CD4-positive, alpha-beta memory T cell (primary cell): ENCODE results near the gene SLC5A10. TPM values are rescaled to one million over a fixed set of nuclear protein-coding genes. Genes with fewer than 3 reads are reported as not detected.

Experiments used
- CTCF ChIA-PET: fragments of 350-600 bp; sonication (Branson Sonifier 250); formaldehyde crosslinking; loops from one replicate; lab custom pipeline; 2021; ENCODE audit warnings: inconsistent platforms; ENCODE audit not compliant: partially characterized antibody; lab: Charles Lee
- POLR2A ChIA-PET: fragments of 350-600 bp; sonication (Branson Sonifier 250); formaldehyde crosslinking; loops from one replicate; lab custom pipeline; 2021; ENCODE audit not compliant: partially characterized antibody; lab: Charles Lee
- DNase-seq, 5 donors: peaks; one replicate each; pipeline versions ENCODE4 v3.0.0 to v3.0.0-alpha.2; 2020 to 2022; ENCODE audit warnings: mixed read lengths in 1 of 5
- H3K27ac ChIP-seq: one replicate; pipeline ENCODE4 v1.7.0; 2013; ENCODE audit warnings: low read depth, low read length
- H3K27me3 ChIP-seq: 2 replicates; pipeline ENCODE4 v1.7.0; 2013; ENCODE audit warnings: mild to moderate bottlenecking, low read length, moderate library complexity; ENCODE audit not compliant: insufficient read depth
- H3K36me3 ChIP-seq: 2 replicates; pipeline ENCODE4 v1.7.0; 2013; ENCODE audit warnings: mild to moderate bottlenecking, low read length, moderate library complexity; ENCODE audit not compliant: insufficient read depth
- H3K4me1 ChIP-seq: 2 replicates; pipeline ENCODE4 v1.7.0; 2013; ENCODE audit warnings: mild to moderate bottlenecking, low read length, moderate library complexity; ENCODE audit not compliant: insufficient read depth
- H3K4me3 ChIP-seq, 2 donors: one replicate each; pipeline ENCODE4 v1.7.0; 2013; ENCODE audit warnings: low read length in 2 of 2, mild to moderate bottlenecking in 1 of 2
- H3K9me3 ChIP-seq, 2 donors: one replicate each; pipeline ENCODE4 v1.7.0; 2013; ENCODE audit warnings: low read length in 2 of 2, control low read depth in 1 of 2; ENCODE audit not compliant: control insufficient read depth in 1 of 2
- H3K27ac Mint-ChIP-seq, 7 donors: one replicate each; pipeline ENCODE4 v1.8.0; 2020 to 2021; ENCODE audit warnings: mixed read lengths in 7 of 7, mild to moderate bottlenecking in 6 of 7, inconsistent platforms in 3 of 7, moderate library complexity in 3 of 7
- H3K27me3 Mint-ChIP-seq, 2 donors: one replicate each; pipeline ENCODE4 v1.8.0; 2020 to 2021; ENCODE audit warnings: mixed read lengths in 2 of 2
- H3K36me3 Mint-ChIP-seq, 2 donors: one replicate each; pipeline ENCODE4 v1.8.0; 2020 to 2021; ENCODE audit warnings: mixed read lengths in 2 of 2, inconsistent platforms in 1 of 2, mild to moderate bottlenecking in 1 of 2
- H3K4me1 Mint-ChIP-seq, 4 donors: one replicate each; pipeline ENCODE4 v1.8.0; 2020 to 2021; ENCODE audit warnings: mixed read lengths in 4 of 4, mild to moderate bottlenecking in 1 of 4
- H3K4me3 Mint-ChIP-seq, 8 donors: one replicate each; pipeline ENCODE4 v1.8.0; 2020 to 2021; ENCODE audit warnings: mixed read lengths in 8 of 8, mild to moderate bottlenecking in 7 of 8, moderate library complexity in 6 of 8, inconsistent platforms in 3 of 8
- H3K9me3 Mint-ChIP-seq, 8 donors: one replicate each; pipeline ENCODE4 v1.8.0; 2020 to 2021; ENCODE audit warnings: mixed read lengths in 8 of 8, mild to moderate bottlenecking in 5 of 8, inconsistent platforms in 3 of 8, moderate library complexity in 1 of 8
- intact Hi-C: fragments of 100-400 bp; cut with micrococcal nuclease; formaldehyde crosslinking; loops from one replicate; pipeline ENCODE4 v1.15.1; 2023
- polyA plus RNA-seq, 2 donors: library from polyadenylated mRNA; unstranded; fragments of 300-500 nt; fragmentation: Illumina TruSeq; gene quantifications; one replicate each; pipeline ENCODE4 v1.2.3, GENCODE V29; 2021
- total RNA-seq, 2 experiments: library from RNA; stranded (reverse); gene quantifications; one replicate each; pipeline ENCODE4 v1.2.3, GENCODE V29; 2021

Gene SLC5A10
- total and polyA plus RNA-seq, 4 experiments from 2014 or later: 0.10 to 0.11 TPM; not detected in 2

DNA sequence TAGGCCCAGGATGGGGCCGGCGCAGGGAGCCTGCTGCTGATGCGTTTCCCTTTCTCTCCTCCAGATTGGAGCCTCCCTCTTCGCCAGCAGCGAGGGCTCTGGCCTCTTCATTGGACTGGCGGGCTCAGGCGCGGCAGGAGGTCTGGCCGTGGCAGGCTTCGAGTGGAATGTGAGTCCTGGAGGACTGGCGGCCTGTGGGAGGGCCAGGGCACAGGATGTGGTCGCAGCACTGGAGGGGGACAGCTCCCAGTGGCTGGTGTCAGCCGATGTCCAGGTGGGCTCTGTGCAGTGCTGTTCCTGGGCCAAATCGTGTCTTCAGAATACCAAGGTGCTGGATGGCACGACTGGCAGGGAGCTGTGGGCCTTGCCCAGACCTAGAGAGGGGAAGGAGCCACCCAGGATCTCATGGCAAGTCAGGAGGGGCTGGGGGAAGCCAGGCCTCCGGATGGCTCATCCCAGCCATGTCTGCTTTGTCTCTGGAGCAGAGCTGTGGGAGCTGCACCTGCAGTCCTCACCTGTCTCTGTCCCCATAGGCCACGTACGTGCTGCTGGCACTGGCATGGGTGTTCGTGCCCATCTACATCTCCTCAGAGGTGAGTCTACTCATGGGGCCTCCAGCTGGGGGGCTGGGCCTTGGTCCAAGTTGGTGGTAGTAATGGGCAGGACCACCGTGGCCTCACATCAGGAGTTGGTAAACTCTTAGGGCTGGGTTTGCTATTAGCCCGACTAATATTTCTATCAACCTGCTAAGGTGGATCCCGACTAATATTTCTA is 7.3 kb downstream of the SLC5A10 start:
- peaks cover 40% of the 10 kb centered on the region for H3K4me1 ChIP-seq
- no peaks in the 10 kb centered on the region for H3K27me3 Mint-ChIP-seq
- H3K4me3 ChIP-seq: no peak overlapping the region
- ChIA-PET POLR2A (no interaction called here), CTCF (interaction anchor here (0.5 to 4.6 kb wide), 6 partner anchors 10 to 101 kb away, joined by 3 to 35 read pairs (median 8); partner anchors contain the start of genes FAM83G and PRPSAP2)
- peaks cover 24 to 66% (median 31%) of the 10 kb centered on the region in 4 donors for H3K4me1 Mint-ChIP-seq
- H3K9me3 ChIP-seq: no peaks in the 10 kb centered on the region
- H3K27me3 ChIP-seq: no peaks in the 10 kb centered on the region
- no peaks in the 10 kb centered on the region for H3K36me3 ChIP-seq
- intact Hi-C loops: loop anchor here (5.0 kb wide), 1 partner anchor 57 kb away; no protein-coding TSS in a partner anchor
- H3K27ac ChIP-seq: no peak overlapping the region
- H3K4me3 Mint-ChIP-seq: no peak overlapping the region
- peak overlapping the region in 1 of 7 donors; percentile 19 for H3K27ac Mint-ChIP-seq
- H3K9me3 Mint-ChIP-seq: peaks cover 0 to 2% (median 0%) of the 10 kb centered on the region in 8 donors
- H3K36me3 Mint-ChIP-seq: no peaks in the 10 kb centered on the region
- DNase-seq: no peak

DNA sequence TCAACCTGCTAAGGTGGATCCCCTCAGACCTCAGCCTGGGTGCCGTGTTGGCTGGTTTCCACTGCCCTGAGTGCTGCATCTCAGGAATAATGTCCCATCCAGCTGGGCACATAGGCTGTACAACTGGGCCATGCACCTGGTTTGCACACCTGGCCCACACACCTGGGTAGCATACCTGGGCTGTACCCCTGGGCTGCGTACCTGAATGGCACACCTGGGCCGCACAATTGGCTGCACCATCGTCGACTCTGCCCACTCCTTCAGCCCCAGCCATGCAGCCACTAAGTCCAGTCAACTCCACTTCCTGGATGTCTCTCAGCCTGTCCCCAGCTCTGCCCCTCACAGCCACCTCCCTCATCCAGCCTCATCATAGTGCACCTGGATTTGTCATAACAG is 7.9 kb downstream of the SLC5A10 start:
- DNase-seq: no peak
- intact Hi-C loops: loop anchor here (5.0 kb wide), 1 partner anchor 58 kb away; no protein-coding TSS in a partner anchor
- Histone ChIP-seq H3K27me3 (no peaks in the 10 kb centered on the region), H3K4me3 (no peak overlapping the region), H3K9me3 (no peaks in the 10 kb centered on the region), H3K4me1 (peaks cover 34% of the 10 kb centered on the region), H3K36me3 (no peaks in the 10 kb centered on the region), H3K27ac (no peak overlapping the region)
- ChIA-PET CTCF (interaction anchor here (0.5 to 4.6 kb wide), 9 partner anchors 11 to 143 kb away, joined by 3 to 35 read pairs (median 5); partner anchors contain the start of genes FAM83G and PRPSAP2), POLR2A (no interaction called here)
- no peak overlapping the region for H3K4me3 Mint-ChIP-seq
- H3K27ac Mint-ChIP-seq: peak overlapping the region in 2 of 7 donors; percentile 29 to 70
- no peaks in the 10 kb centered on the region for H3K36me3 Mint-ChIP-seq
- peaks cover 0 to 2% (median 0%) of the 10 kb centered on the region in 8 donors for H3K9me3 Mint-ChIP-seq
- H3K27me3 Mint-ChIP-seq: no peaks in the 10 kb centered on the region
- peaks cover 21 to 60% (median 27%) of the 10 kb centered on the region in 4 donors for H3K4me1 Mint-ChIP-seq

DNA sequence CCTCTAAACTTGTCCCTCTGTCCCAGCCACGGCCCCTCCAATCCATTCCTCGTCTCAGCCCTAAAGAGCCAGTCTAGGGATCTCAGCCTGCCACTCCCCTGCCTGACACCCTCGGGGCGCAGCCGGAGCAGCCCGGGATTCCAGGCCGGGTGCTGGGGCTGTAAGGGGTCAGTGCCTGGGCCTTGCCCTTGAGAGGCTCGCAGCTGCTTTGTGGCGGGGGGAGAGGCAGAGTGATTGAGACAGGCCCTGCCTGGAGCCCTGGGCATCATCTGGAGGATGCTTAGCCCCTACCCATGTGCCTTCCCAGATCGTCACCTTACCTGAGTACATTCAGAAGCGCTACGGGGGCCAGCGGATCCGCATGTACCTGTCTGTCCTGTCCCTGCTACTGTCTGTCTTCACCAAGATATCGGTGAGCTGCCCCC is 8.3 kb downstream of the SLC5A10 start:
- intact Hi-C loops: no loop called here
- Mint-ChIP-seq H3K27me3 (no peaks in the 10 kb centered on the region), H3K4me3 (no peak overlapping the region), H3K36me3 (no peaks in the 10 kb centered on the region), H3K27ac (peak overlapping the region in 2 of 7 donors; percentile 29 to 70), H3K4me1 (peaks cover 18 to 56% (median 24%) of the 10 kb centered on the region in 4 donors), H3K9me3 (peaks cover 0 to 2% (median 0%) of the 10 kb centered on the region in 8 donors)
- no peaks in the 10 kb centered on the region for H3K9me3 ChIP-seq
- ChIA-PET CTCF (interaction anchor here (0.6 to 4.6 kb wide), 17 partner anchors 9 to 332 kb away, joined by 3 to 35 read pairs (median 5); partner anchors contain the start of genes FAM83G and PRPSAP2), POLR2A (interaction anchor here (1.2 to 1.4 kb wide), 2 partner anchors 44 to 334 kb away, joined by 4 to 9 read pairs; partner anchors contain the start of gene FAM83G)
- DNase-seq: no peak
- H3K36me3 ChIP-seq: no peaks in the 10 kb centered on the region
- no peak overlapping the region for H3K27ac ChIP-seq
- peaks cover 30% of the 10 kb centered on the region for H3K4me1 ChIP-seq
- H3K27me3 ChIP-seq: no peaks in the 10 kb centered on the region
- no peak overlapping the region for H3K4me3 ChIP-seq

DNA sequence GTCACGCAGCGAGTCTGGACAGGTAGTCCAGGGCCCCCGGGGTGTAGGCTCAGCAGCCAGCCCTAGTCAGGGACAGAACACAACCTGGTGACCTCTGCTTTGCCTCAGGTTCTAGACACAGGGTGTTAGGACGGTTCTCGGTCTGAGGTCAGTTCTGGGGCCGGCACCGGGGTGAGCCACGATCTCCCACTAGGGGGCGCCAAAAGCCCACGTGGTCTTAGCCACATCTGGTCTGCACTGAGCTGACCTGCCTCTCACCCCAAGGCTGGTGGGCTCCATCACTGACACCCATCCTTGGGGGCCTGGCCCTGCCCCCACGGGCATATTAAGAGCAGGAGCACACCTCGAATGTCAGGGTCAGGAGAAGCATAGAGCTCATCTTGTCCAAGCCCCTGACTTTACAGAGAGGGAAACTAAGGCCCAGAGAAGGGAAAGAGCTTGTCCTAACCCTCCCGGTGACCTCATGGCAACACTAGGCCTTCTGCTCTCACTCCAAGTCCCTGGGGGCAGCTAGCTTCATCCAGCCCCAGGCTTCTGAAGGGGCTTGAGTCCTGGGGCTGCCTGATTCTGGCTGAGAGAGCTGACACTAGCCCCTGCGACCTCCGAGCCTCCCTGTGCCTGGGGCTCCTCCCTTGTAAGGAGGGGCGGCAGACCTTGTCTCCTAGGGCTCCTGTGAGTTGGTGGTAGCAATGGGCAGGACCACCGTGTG is 9.0 kb downstream of the SLC5A10 start:
- H3K27me3 ChIP-seq: no peaks in the 10 kb centered on the region
- H3K9me3 ChIP-seq: no peaks in the 10 kb centered on the region
- Mint-ChIP-seq H3K27me3 (no peaks in the 10 kb centered on the region), H3K9me3 (no peaks in the 10 kb centered on the region), H3K4me1 (peaks cover 12 to 49% (median 19%) of the 10 kb centered on the region in 4 donors), H3K4me3 (peak overlapping the region in 1 of 8 donors; percentile 8), H3K27ac (peak overlapping the region in 2 of 7 donors; percentile 8 to 24), H3K36me3 (no peaks in the 10 kb centered on the region)
- H3K4me3 ChIP-seq: no peak overlapping the region
- H3K27ac ChIP-seq: no peak overlapping the region
- no peaks in the 10 kb centered on the region for H3K36me3 ChIP-seq
- intact Hi-C loops: no loop called here
- DNase-seq: peak; percentile 45 to 64 (median 52)
- ChIA-PET CTCF (interaction anchor here (0.7 to 4.6 kb wide), 34 partner anchors 8 to 335 kb away, joined by 3 to 35 read pairs (median 4); partner anchors contain the start of genes FAM83G, PRPSAP2 and SLC5A10), POLR2A (interaction anchor here (0.7 to 1.4 kb wide), 5 partner anchors 40 to 335 kb away, joined by 3 to 9 read pairs (median 4); partner anchors contain the start of gene FAM83G)
- peaks cover 23% of the 10 kb centered on the region for H3K4me1 ChIP-seq

DNA sequence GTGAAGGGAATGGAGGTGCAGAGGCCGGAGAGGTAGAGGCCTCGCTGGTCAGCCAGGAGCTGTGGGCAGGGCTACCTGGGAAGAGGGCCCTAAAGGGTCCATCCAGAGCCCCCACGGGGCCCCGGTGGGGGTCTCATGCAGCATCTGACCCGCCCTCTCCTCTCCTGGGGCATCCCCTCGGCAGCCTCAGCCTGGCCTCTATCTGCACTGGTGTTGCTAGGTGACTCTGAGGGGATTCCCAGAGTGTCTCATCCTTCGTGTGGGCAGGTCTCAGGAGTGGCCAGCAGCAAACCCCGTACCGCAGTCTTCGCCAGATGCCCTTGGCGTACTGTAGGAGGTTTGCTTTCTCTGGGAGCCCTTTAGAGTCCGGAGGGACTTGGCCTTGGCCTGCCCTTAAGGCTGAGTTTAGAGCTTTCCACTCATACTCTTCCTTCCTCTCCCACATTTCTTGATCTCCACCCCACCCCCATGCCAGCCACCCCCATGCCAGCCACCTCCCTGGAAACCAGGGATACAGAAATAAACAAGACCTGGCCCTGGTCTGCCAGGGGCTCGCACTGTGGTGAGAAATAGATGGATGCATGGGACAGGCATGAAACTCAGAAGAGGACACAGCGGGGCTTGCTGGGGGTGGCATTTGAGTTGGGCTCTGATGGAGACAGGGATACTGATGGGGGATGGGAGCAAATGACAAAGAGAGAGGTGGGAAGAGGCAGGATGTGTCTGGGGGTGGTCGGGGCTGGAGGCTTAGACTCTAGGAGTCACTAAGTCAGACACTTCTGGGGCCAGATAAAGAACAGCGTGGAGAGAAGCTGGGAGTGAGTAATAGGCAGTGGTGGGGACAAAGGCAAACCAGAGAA is 9.9 kb downstream of the SLC5A10 start:
- POLR2A ChIA-PET: interaction anchor here (1.1 to 1.4 kb wide), 4 partner anchors 43 to 336 kb away, joined by 3 to 9 read pairs (median 4); partner anchors contain the start of gene FAM83G
- CTCF ChIA-PET: interaction anchor here (0.7 to 4.6 kb wide), 30 partner anchors 7 to 336 kb away, joined by 3 to 35 read pairs (median 6); partner anchors contain the start of genes FAM83G, PRPSAP2 and SLC5A10
- DNase-seq: no peak
- intact Hi-C loops: no loop called here
- Mint-ChIP-seq H3K27ac (peak overlapping the region in 2 of 7 donors; percentile 14 to 17), H3K4me3 (no peak overlapping the region), H3K36me3 (no peaks in the 10 kb centered on the region), H3K27me3 (no peaks in the 10 kb centered on the region), H3K9me3 (no peaks in the 10 kb centered on the region), H3K4me1 (peaks cover 8 to 44% (median 14%) of the 10 kb centered on the region in 4 donors)
- Histone ChIP-seq H3K27ac (no peak overlapping the region), H3K9me3 (no peaks in the 10 kb centered on the region), H3K36me3 (no peaks in the 10 kb centered on the region), H3K4me3 (no peak overlapping the region), H3K27me3 (no peaks in the 10 kb centered on the region), H3K4me1 (peaks cover 14% of the 10 kb centered on the region)

DNA sequence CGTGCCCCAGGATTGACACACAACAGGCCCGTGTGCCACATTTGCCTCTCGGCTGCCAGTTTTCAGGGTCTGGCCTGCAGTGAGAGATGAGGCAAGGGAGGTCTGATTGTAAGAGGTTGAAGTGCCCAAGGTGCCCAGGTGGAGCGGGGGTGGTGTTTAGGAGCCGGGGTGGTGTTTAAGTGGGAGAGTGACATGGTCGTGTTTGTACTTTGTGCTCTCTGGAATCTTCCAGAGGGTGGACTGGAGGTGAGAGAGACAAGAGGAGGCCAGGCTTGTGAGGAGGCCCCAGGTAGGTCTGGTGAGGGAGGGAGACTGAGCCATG is 10.5 kb downstream of the SLC5A10 start:
- CTCF ChIA-PET: interaction anchor here (1.1 to 4.6 kb wide), 2 partner anchors 41 to 110 kb away, joined by 3 to 35 read pairs; partner anchors contain the start of gene FAM83G
- no peaks in the 10 kb centered on the region for H3K27me3 Mint-ChIP-seq
- POLR2A ChIA-PET: no interaction called here
- no peaks in the 10 kb centered on the region for H3K9me3 ChIP-seq
- no peaks in the 10 kb centered on the region for H3K36me3 ChIP-seq
- peaks cover 12% of the 10 kb centered on the region for H3K4me1 ChIP-seq
- peak overlapping the region in 4 of 7 donors; percentile 7 to 85 (median 40) for H3K27ac Mint-ChIP-seq
- no peaks in the 10 kb centered on the region for H3K27me3 ChIP-seq
- DNase-seq: no peak
- H3K9me3 Mint-ChIP-seq: no peaks in the 10 kb centered on the region
- no peak overlapping the region for H3K4me3 ChIP-seq
- H3K4me1 Mint-ChIP-seq: peaks cover 8 to 41% (median 14%) of the 10 kb centered on the region in 4 donors
- H3K36me3 Mint-ChIP-seq: no peaks in the 10 kb centered on the region
- no peak overlapping the region for H3K4me3 Mint-ChIP-seq
- no peak overlapping the region for H3K27ac ChIP-seq
- intact Hi-C loops: no loop called here
